ENCODE data around the gene STK32B.

The STK32B gene

DNA sequence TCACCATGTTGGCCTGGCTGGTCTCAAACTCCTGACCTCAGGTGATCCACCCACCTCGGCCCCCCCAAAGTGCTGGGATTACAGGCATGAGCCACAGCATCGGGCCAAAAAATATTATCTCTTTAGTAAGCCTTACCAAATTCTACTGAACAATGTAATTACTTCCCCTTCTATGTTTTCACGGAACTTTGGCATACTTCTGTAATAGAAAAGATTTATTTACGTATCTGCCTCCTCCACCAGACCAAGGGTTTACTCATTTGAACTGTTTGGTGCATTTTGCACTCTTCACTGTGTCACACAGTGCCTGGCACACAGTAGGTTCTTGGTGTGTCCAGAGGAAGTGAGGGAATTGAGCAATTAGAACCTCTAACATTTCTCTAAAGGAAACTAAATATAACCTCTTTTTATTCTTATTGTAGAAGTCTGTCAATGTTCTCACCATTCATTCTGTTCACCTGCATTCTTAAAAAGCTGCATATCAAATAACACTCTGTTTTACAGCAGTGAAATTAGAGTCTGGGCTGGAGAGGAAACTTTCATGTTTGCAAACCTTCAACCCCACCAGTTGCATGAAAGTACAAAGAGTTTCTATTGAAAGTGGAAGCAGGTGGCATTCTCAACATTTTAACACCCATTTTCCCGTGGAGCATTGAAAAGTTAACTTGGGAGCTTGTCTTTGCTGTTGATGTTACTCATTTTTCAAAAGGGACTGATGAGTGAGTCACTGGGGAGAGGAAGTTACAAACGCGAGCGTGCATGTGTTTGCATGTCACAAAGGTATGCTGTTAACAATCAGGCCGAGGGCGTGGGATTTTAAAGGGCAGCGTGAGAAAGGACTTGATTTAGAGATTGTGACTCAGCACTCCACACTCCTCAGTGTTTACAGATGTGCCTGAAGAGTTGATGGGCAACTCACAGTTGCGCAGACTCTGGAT lies 314.1 kb downstream of the STK32B start:
- DNase-seq (ENCODE audit: low read depth) = peak; percentile 74

DNA sequence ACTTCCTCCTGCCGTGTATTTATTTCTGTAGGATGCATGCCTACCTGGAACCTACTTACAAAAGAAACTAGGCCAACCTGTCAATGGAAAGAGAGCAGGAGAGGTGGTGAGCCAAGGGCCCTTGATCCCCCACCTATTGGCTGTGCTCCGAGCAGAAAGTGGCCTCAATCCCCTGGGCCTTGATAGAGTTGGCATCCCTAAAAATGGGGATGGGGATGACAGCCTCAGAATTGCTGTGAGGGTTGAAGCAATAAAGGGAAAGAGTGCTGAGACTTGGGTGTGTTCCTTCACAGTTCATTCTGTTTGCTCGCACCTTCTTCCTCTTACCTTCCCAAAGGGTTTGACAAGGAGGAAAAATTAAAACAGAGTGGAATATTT lies 314.7 kb downstream of the STK32B start:
- no peak for DNase-seq (ENCODE audit: low read depth)

DNA sequence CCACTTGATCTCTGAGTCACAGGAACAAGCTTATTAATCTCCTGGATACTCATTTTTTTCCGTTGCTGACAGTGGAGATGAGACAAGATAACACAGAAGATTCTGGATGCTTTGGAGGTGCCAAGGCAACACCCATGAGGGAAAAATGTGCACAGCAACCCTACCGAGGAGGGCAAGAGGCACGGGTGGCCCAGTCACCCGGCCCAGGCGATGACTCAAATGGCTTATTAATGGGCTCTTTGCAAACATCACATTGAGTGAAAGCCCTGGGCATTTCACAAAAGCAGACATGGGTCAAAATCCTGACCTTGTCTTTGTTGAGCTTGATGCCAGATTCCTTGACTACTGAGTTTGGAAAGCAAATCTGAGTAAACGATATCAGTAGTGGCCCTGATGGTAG lies 315.1 kb downstream of the STK32B start:
- DNase-seq (ENCODE audit: low read depth) = peak; percentile 18

DNA sequence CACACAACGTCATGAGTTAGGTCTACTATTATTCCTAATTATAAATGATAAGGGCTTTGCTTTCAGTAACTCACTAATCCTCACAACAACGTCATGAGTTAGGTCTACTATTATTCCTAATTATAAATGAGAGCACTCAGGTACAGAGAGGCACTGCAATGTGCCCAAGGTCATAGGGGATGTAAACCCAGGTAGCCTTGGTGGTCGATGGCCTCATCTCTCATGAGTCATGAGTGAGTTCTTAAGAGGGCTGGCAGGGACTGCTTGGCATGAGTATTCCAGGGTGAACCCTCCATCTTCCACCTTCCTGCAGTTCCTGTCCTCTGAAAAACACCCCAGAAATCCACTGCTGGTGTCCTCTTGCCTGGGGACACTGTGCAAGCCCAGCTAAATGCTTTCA lies 317.1 kb downstream of the STK32B start:
- no peak for DNase-seq (ENCODE audit: low read depth)

DNA sequence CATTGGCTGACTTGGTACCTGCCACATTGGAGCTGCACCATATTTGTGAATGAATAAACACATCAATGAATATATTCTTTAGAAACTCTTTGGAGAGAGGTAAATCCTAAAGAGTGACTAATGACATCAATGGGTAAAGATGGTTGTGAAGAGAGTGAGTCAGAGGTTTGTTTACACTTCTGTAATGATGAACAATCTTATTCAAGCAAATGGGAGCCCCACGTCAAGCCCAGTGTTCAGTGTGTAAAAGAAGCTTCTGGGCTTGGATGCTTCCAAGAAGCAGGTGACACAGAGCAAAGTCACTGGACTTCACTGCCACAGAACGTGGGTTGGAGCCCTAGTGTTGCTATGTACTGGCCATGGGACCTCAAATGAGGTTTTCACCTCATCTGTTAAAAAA lies 319.0 kb downstream of the STK32B start:
- no peak for DNase-seq (ENCODE audit: low read depth)

DNA sequence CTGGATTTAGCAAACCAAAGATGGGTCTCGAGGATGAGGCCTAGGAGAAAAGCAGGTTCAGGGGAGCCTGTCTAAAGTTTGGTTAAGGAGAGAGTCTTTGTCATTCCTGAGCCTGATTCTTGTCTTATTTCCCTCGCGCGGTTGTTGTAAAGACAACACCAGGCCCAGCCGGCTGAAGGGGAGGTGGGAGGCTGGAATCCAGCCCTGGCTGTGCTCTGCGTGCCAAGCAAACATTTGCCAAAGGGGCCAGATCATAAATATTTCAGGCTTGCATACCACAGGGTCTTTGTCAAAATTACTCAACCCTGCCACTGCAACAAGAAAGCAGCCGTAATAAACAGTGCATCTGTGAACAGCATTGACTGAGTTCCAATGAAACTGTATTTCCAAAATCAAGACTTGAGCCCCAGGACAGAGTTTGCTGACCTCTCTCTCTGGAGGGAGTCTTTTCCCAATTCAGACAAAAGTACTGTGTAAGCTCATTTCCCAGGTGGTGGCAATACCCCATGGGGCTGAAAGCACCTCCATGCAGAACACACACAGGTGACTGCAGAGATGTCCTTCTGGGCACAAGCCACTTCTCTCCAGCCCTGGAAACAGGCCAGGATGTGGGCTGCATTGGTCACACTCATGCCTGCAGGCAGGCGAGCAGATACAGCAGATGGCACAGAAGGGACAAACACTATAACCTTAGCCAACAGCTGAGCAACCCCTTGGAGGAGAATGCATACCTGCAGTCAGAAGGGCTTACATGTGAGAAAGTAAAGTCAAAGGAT lies 320.3 kb downstream of the STK32B start:
- DNase-seq (ENCODE audit: low read depth) = no peak

DNA sequence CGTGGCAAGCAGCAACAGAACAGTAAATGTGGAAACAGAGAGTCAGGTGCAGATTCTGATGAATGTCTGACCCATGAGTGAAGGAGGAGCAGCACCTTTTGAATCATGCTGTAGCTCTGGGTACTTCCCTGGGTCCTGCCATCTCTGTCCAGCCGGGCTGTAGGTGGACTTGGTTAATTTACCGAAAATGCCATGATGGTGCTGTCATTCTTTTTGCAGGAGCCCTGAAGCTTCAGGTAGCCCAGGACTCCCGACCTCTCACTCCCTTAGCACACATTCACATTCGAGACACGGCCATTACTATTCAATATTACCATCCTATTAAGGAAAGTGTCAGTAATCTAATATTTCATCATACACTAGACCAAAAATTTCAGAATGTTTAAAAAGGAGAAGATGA lies 320.9 kb downstream of the STK32B start:
- no peak for DNase-seq (ENCODE audit: low read depth)

DNA sequence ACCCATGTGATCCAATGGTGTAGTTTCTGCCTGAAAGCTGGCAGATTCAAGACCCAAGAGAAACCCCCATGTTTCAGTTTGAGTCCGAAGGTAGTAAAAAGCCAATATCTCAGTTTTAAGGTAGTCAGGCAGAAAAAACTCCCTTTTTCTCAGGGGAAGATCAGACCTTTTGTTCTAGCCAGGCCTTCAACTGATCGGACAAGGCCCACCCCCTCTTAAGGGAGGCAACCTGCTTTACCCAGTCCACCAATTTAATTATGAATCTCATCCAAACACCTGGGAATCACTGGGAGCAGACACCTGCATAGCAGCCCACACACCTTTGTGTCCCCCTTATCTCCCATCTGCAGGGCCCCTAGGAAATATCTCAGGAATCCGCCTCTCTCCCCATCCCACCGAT lies 322.0 kb downstream of the STK32B start:
- no peak for DNase-seq (ENCODE audit: low read depth)

DNA sequence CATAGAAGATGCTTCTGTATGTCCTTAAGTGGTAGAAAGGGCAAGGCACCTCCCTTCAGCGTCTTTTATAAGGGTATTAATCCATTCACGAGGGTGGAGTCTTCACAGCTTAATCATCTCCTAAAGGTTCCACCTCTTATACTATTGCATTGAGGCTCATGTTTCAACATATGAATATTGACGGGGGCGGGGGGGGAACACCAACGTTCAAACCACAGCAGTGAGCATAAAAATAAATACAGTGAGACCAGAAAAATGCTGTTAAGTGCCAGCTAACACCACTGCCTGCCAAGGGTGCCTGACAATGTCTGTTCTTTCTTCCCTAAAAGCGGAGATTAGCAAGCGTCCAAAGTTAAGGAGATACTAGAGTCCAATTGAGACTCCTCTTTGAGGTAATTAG lies 323.3 kb downstream of the STK32B start:
- no peak for DNase-seq (ENCODE audit: low read depth)

DNA sequence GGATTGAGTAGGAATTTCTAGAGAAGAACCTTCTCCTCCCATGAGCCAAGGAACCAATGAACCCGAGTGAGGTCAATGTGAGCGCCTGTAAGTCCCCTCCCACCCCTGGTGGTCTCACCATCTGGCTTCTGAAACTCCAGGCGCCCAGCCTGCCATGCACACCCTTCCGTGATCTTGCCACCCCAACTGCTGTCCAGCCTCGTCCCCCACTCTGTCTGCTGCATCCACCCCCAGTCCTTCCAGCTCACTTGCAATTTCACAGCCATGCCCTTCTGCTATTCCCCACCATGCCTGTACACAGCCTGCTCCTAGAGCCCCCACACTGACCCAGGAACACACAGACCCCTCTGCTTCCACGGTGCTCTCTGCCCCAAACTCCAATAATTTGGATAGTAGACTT lies 323.7 kb downstream of the STK32B start:
- DNase-seq (ENCODE audit: low read depth) = no peak

DNA sequence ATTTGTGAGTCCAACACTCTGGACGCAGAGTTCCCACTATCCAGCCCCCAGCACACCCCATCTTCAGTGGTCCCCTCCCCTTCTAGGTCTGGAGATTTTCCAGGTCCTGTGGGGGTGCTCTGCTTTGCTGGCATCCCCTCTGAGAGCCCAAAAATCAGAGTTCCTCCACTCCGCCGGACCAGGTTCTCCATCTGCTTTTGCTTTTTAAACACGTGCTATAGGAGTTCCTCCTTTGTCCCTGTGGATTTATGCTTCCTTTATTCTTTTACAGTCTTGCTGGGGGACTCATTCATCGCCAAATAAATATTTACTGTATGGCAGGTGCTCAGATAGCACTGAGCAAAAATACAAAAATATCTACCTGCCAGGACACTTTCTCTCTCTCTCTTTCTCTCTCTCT lies 324.7 kb downstream of the STK32B start:
- no peak for DNase-seq (ENCODE audit: low read depth)

DNA sequence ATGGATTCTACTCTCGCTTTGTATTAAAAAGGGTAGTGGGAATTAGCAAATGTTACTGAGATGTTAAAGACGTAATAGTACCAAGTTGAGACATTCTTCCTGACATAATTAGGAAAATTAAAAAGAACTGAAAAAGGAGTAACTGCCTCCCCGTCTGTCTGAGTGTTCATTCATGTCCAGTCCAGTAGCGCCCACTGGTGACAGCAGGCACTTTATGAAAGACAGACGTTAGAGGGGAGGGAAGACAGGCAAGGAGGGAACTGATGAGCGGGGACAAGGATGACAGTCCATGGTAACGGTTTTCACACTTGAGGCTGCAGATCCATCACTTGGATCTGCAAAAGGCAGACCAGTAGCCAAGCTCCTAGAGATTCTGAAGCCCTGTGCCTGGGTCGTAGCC lies 326.7 kb downstream of the STK32B start:
- DNase-seq (ENCODE audit: low read depth) = no peak

DNA sequence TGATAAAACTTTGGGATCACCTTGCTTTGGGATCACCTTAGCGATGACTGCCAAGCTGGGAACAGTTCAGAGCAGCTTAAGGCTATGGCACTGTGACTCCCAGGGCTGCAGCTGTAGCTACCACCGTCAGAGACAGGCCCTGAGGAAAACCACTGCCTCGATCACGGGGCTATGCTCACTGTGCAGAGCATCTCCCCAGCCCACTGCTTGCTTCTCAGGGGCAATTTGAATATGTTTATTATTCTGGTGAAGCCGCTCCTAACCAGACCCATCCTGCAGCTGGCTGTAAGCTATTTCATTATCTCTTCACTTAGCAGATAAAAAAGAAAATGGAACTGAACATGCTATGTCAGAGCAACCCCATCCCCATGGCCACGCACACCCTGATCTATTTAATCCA lies 328.6 kb downstream of the STK32B start:
- DNase-seq (ENCODE audit: low read depth) = no peak

DNA sequence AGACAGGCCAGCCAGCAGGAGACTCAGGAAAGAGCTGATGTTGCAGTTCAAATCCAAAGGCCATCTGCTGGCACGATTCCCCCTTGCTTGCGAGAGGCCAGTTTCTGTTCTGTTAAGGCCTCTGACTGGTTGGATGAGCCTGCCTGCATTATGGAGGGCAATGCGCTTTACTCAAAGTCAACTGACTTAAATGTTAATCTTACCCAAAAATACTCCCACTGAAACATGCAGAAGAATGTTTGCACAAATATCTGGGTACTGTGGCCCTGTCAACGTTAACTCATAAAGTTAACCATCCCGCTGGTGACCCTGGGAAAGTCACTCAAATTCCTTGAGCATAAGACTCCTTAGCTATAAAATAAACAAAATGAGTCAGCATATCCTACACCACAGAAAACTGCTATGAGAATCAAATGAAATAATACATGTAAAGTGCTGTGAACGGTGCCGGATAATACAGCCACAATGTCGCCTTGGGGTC lies 330.7 kb downstream of the STK32B start:
- no peak for DNase-seq (ENCODE audit: low read depth)

DNA sequence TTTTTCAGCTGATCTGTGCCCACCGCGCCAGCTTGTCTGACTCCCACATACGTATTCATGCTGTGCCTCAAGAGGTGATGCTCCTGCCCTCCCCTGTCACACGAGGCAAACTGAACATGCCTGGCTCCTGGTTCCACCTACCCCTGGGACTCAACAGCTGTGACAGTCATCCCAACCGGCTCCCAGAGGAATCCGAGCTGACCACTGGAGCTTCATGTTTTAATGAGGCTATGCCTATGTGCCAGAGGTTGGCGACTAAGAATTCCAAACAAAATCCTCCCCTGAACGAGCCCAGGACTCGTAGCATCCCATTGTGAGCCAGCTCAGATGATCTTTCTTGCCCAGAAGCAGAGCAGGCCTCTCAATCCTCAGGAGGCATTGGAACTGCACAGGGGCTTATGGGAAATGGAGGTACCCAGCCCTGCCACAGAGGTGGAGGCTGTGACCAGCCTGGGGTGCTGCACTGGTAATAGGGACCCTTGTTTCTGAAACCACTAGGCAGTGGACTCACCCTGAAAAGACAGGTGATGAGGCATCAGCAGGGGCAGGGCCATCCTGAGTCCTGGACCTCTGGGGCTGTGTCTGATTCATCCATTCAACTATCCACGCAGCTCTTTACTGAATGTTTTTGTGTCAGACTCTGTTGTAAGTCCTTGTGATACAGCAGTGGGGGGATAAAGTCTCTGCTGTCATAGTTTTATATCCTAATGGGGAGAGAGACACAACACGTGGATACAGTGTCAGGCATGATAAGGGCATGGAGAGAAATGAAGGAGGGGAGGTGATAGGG lies 332.1 kb downstream of the STK32B start:
- no peak for DNase-seq (ENCODE audit: low read depth)

DNA sequence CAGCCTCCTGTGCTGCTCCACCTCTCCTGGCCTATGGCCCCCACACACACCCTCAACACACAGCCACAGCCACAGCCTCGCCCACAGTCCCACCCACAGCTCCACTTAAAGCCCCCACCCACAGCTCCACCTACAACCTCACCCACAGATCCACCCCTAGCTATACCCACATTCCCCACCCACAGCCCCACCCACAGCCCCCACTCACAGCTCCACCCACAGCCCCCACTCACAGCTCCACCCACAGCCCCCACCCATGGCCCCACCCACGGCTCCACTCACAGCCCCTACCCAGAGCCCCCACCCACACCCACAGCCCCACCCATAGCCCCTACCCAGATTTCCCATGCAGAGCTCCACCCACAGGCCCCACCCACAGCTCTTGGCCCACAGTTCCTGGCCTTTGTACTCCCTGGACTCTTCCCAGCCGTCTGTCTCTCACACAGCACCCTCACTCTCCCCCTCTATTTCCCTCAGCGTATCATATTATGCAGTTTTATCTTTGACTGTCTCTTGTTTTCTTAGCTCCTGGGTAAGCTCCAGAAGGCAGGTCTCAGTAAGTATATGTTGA lies 334.5 kb downstream of the STK32B start:
- no peak for DNase-seq (ENCODE audit: low read depth)

DNA sequence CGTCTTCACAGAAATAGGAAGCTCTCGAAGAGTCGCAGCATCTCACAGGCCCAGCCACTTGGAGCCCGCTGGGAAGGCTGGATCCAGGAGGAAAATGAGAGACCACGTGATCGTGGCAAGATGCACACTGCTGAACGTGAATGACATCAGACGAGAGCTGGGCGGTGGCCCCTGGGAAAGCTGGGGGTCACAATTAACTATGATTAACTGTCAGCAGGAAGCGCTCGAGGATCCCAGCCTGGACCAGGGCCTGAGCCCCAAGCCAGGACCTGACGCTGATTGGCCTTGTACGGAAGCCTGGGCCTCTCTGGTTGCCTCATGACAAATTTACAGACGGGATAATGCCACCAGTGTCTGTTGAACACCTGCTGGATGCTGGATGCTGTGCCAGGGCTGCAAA lies 335.6 kb downstream of the STK32B start:
- no peak for DNase-seq (ENCODE audit: low read depth)

DNA sequence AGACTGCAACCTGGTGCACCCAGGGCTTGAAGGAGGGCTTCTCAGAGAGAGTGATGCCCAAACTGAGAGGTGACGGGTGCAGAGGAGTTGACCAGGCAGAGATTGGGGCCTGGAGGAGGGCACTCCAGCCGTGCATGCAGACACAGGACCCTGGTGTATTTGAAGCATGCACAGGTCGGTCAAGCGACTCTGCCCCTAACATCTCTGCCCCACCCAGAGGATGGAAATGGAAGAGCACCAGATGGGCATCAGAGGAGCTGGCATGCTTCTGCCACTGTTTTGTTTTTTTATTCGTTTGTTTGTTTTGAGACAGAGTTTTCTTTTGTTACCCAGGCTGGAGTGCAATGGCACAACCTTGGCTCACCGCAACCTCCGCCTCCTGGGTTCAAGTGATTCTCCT lies 336.2 kb downstream of the STK32B start:
- DNase-seq (ENCODE audit: low read depth) = no peak

DNA sequence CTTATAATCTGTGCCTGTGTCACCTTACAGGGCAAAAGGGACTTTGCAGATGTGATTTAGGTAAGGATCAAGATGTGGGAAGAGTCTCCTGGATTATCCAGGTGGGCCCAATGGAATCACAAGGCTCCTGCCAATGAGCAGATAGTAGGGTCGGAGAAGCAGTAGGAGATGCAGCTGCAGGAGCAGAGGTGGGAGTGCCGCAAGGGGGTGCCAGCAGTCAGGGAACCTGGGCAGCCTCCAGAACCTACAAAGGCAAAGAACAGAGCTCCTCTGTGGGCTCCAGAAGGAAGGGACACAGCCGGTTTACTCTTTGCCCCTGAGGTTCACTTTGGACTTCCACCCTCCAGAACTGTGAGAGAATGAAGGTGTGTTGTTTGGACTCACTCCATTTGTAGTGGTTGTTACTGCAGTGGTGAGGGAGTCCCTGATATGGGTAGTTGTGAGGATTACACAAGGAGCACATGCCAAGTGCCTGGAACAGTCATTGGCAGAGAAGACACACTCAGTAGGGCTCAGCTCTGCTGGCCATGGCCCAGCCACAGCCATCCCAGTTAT lies 338.6 kb downstream of the STK32B start:
- no peak for DNase-seq (ENCODE audit: low read depth)

DNA sequence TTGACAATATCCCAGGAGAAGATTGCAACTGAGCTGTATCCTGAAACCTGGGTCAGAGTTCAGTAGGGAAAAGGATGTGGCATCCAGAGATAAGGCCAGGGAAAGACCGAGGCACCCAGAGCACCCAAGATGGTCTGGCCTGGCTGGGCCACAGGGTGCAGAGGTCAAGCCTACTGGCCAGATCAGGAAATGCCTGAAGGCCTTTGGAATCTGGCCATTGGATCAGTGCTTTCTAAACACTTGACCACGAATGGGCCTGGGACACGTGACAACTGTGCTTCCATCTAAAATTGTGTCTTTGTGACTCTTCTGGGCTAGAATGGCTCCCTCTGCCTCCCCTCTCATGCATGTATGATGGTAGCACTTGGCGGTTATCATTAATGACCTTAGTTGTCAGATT lies 340.2 kb downstream of the STK32B start:
- no peak for DNase-seq (ENCODE audit: low read depth)

DNA sequence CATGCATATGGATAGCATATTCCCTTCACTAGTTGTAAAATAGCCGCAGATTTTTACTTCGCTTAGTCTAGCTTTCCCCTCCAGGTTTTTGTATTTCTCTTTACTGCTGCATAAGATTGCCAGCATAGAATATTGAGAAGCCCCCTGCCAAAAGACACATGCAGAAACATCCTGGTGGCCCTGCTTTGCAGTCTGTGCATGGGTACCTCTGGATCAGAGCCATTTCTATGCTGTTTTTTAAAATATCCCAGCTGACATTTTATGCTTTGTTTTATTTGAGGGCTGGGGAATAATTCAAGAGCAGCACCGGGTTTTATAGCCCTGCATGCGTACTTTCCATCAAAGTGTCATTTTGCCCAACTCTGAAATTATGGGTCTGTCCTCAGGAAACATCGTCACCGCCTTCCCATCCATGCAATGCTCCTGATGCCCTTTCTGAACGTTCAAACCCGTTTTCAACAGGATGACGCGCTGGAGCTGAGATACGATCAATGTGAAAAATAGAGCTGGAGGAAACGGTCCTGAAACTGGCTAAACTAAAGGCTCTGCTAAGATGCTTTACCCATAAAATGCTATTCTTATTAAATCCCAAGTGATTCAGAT lies 342.7 kb downstream of the STK32B start:
- no peak for DNase-seq (ENCODE audit: low read depth)
